Stomach (tissue), 9 donors: ENCODE results near the gene YIPF1. TPM values are rescaled to one million over a fixed set of nuclear protein-coding genes. Genes with fewer than 3 reads are reported as not detected.

Experiments
- DNase-seq, 2 donors: peaks; one replicate each; pipeline versions ENCODE4 v3.0.0 to v3.0.0-alpha.2; 2013 to 2019
- H3K27ac ChIP-seq, 5 donors: fragments of 200-600 bp in 4 of 5; sonication (generic) in 4 of 5; one replicate each; pipeline ENCODE4 v1.5.1; 2013 to 2019; ENCODE audit warnings: mild to moderate bottlenecking in 1 of 5, moderate library complexity in 1 of 5
- H3K27me3 ChIP-seq, 3 donors: fragments of 200-600 bp; sonication (generic); one replicate each; pipeline ENCODE4 v1.5.1; 2017 to 2019; ENCODE audit warnings: mixed run types in 1 of 3
- H3K36me3 ChIP-seq, 4 donors: fragments of 200-600 bp; sonication (generic); 1 replicate in 3 of 4; 2 replicates in 1 of 4; pipeline ENCODE4 v1.5.1; 2016 to 2019
- H3K4me1 ChIP-seq, 4 donors: fragments of 200-600 bp; sonication (generic); one replicate each; pipeline ENCODE4 v1.5.1; 2016 to 2019
- H3K4me3 ChIP-seq, 4 donors: fragments of 200-600 bp; sonication (generic) in 3 of 4; one replicate each; pipeline ENCODE4 v1.5.1; 2016 to 2019; ENCODE audit warnings: mild to moderate bottlenecking in 1 of 4
- H3K9me3 ChIP-seq, 4 donors: fragments of 200-600 bp; sonication (generic); one replicate each; pipeline ENCODE4 v1.5.1; 2016 to 2019
- EP300 ChIP-seq: sonication (generic); formaldehyde crosslinking; IDR thresholded peaks from one replicate; pipeline ENCODE4 v1.6.1; 2017; ENCODE audit warnings: antibody characterized with exemption
- POLR2A ChIP-seq, 4 donors: fragments of 450-650 bp; IDR thresholded peaks; one replicate each; pipeline ENCODE4 v1.6.1; 2016; ENCODE audit warnings: antibody characterized with exemption in 4 of 4, control low read depth in 2 of 4, mild to moderate bottlenecking in 1 of 4, moderate library complexity in 1 of 4
- POLR2AphosphoS5 ChIP-seq, 3 donors: sonication (generic); formaldehyde crosslinking; IDR thresholded peaks; one replicate each; pipeline ENCODE4 v1.6.1; 2016; ENCODE audit warnings: antibody characterized with exemption in 3 of 3
- WGBS, 5 donors: extraction: QIAGEN DNeasy Blood & Tissue Kit in 3 of 5; methylation state at CpG; one replicate each; pipeline versions ENCODE4 v1.1.5 to v1.1.7; 2013 to 2018; 5-methylcytosine and 5-hydroxymethylcytosine counted together
- intact Hi-C: fragments of 100-400 bp; cut with DNase I; formaldehyde crosslinking; loops from one replicate; pipeline ENCODE4 v1.15.1; 2023; ENCODE audit warnings: low total_unique reads
- polyA plus RNA-seq, 3 donors: library from polyadenylated mRNA; stranded (reverse); fragments of 200-250 nt; gene quantifications; one replicate each; pipeline ENCODE4 v1.2.3, GENCODE V29; 2013
- total RNA-seq, 5 donors: library from RNA; depleted of rRNA; stranded (reverse); fragments of >200 nt; gene quantifications; one replicate each; pipeline versions ENCODE4 v1.1.0 to v1.2.3, GENCODE V29; 2014 to 2016
- TF ChIP-seq, protein P1 (sequence below), 7 experiments: fragments of 450-650 bp in 4 of 7; fragments of 200-600 bp in 3 of 7; sonication (generic) in 3 of 7; IDR thresholded peaks; one replicate each; pipeline ENCODE4 v1.5.1; 2016 to 2019; ENCODE audit warnings: antibody characterized with exemption in 7 of 7, control low read depth in 2 of 7, mild to moderate bottlenecking in 1 of 7
- donor health status: healthy with polysubstance abuse.
- donor health status: Bipolar disorder and iron deficiency.
- donor health status: healthy.

YIPF1 gene
- total and polyA plus RNA-seq, 8 donors = 7.6 to 44.3 (median 22.7) TPM

- WGBS, 5 donors = 76 to 100% (median 98%) methylated on average over 2 of the region's 2 CpGs
- Histone ChIP-seq H3K27me3 (no peaks in the 10 kb centered on the region), H3K4me1 (no peaks in the 10 kb centered on the region), H3K4me3 (no peak overlapping the region), H3K36me3 (peaks cover 0 to 55% (median 46%) of the 10 kb centered on the region in 4 donors), H3K27ac (no peak overlapping the region), H3K9me3 (no peaks in the 10 kb centered on the region)
- DNase-seq = no peak
- intact Hi-C loops = no loop called here
- no peak for TF ChIP-seq POLR2A (IDR thresholded peaks at IDR 0.05)
- TF ChIP-seq EP300 = no peak
- TF ChIP-seq, protein P1, sequence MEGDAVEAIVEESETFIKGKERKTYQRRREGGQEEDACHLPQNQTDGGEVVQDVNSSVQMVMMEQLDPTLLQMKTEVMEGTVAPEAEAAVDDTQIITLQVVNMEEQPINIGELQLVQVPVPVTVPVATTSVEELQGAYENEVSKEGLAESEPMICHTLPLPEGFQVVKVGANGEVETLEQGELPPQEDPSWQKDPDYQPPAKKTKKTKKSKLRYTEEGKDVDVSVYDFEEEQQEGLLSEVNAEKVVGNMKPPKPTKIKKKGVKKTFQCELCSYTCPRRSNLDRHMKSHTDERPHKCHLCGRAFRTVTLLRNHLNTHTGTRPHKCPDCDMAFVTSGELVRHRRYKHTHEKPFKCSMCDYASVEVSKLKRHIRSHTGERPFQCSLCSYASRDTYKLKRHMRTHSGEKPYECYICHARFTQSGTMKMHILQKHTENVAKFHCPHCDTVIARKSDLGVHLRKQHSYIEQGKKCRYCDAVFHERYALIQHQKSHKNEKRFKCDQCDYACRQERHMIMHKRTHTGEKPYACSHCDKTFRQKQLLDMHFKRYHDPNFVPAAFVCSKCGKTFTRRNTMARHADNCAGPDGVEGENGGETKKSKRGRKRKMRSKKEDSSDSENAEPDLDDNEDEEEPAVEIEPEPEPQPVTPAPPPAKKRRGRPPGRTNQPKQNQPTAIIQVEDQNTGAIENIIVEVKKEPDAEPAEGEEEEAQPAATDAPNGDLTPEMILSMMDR (IDR thresholded peaks at IDR 0.05) = no peak
- TF ChIP-seq POLR2AphosphoS5 (IDR thresholded peaks at IDR 0.05) = no peak
Measured at GRCh38 chr1:53810497-53810896, 79.1 kb downstream of the YIPF1 start.

GRCh38 chr1:53810007-53810406 is 79.6 kb downstream of the YIPF1 start:
- no peaks in the 10 kb centered on the region for H3K4me1 ChIP-seq
- intact Hi-C loops = no loop called here
- no peak overlapping the region for H3K27ac ChIP-seq
- no peak overlapping the region for H3K4me3 ChIP-seq
- TF ChIP-seq POLR2A (IDR thresholded peaks at IDR 0.05) = no peak
- no peak for TF ChIP-seq POLR2AphosphoS5 (IDR thresholded peaks at IDR 0.05)
- TF ChIP-seq, protein P1 (IDR thresholded peaks at IDR 0.05) = no peak
- no peak for TF ChIP-seq EP300
- 88 to 99% (median 98%) methylated on average over 5 of the region's 5 CpGs for WGBS, 5 donors
- H3K36me3 ChIP-seq = peaks cover 0 to 55% (median 51%) of the 10 kb centered on the region in 4 donors
- no peak for DNase-seq
- no peaks in the 10 kb centered on the region for H3K27me3 ChIP-seq
- H3K9me3 ChIP-seq = no peaks in the 10 kb centered on the region

DNA sequence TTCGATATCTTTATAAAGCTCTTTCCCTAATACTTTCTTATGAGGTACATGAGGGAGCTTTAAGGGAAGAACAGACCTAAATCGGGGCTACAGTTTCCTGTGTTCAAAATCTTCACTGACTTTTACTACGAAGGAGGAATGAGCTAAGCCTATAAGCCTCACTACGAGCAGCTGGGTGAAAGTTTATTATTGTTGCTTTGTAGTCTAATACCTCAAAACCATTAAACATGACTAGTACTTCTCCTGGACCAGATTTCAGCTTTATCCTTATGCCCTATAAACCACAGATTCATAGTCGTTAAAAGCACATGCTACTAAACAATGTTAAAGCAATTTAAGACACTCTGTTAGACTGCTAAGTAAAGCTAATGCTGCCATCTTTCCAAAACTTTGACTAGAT is 81.7 kb downstream of the YIPF1 start:
- intact Hi-C loops = no loop called here
- WGBS, 5 donors = 73 to 85% (median 80%) methylated on average over 5 of the region's 5 CpGs
- H3K27me3 ChIP-seq = no peaks in the 10 kb centered on the region

GRCh38 chr1:53804791-53805505 is 84.6 kb downstream of the YIPF1 start:
- 75 to 88% (median 82%) methylated on average over 3 of the region's 3 CpGs for WGBS, 5 donors
- intact Hi-C loops = no loop called here
- Histone ChIP-seq H3K36me3 (peaks cover 11 to 82% (median 76%) of the 10 kb centered on the region in 4 donors), H3K9me3 (no peaks in the 10 kb centered on the region), H3K27ac (no peak overlapping the region), H3K4me3 (no peak overlapping the region), H3K4me1 (no peaks in the 10 kb centered on the region), H3K27me3 (no peaks in the 10 kb centered on the region)
- TF ChIP-seq POLR2A (IDR thresholded peaks at IDR 0.05) (no peak), POLR2AphosphoS5 (IDR thresholded peaks at IDR 0.05) (no peak)
- no peak for DNase-seq

More for the DNA sequence above, 81.7 kb downstream of the YIPF1 start:
- no peak overlapping the region for H3K4me3 ChIP-seq
- TF ChIP-seq EP300 (no peak), POLR2A (IDR thresholded peaks at IDR 0.05) (no peak), POLR2AphosphoS5 (IDR thresholded peaks at IDR 0.05) (no peak)
- TF ChIP-seq, protein P1 (IDR thresholded peaks at IDR 0.05) = no peak
- DNase-seq = no peak
- no peak overlapping the region for H3K27ac ChIP-seq
- no peaks in the 10 kb centered on the region for H3K4me1 ChIP-seq
- H3K9me3 ChIP-seq = no peaks in the 10 kb centered on the region
- peaks cover 4 to 67% (median 65%) of the 10 kb centered on the region in 4 donors for H3K36me3 ChIP-seq

GRCh38 chr1:53804181-53804580 is 85.4 kb downstream of the YIPF1 start:
- no peak for TF ChIP-seq EP300
- TF ChIP-seq POLR2A (IDR thresholded peaks at IDR 0.05) = no peak
- TF ChIP-seq, protein P1 (IDR thresholded peaks at IDR 0.05) = no peak
- TF ChIP-seq POLR2AphosphoS5 (IDR thresholded peaks at IDR 0.05) = no peak
- Histone ChIP-seq H3K4me1 (no peaks in the 10 kb centered on the region), H3K4me3 (no peak overlapping the region), H3K27me3 (no peaks in the 10 kb centered on the region), H3K36me3 (peaks cover 11 to 88% (median 82%) of the 10 kb centered on the region in 4 donors), H3K27ac (no peak overlapping the region), H3K9me3 (no peaks in the 10 kb centered on the region)
- DNase-seq = no peak
- WGBS, 5 donors = 89 to 98% (median 98%) methylated on average over 7 of the region's 7 CpGs
- intact Hi-C loops = no loop called here
